HG02884 (cell line): Measurements from ENCODE around the gene ACBD3.

Source experiments
- ATAC-seq: cut with Tn5 transposase; IDR thresholded peaks from one replicate; pipeline ENCODE4 v1.9.1; 2021; ENCODE audit warnings: mild to moderate bottlenecking, moderate library complexity; ENCODE audit not compliant: unreplicated experiment

The ACBD3 gene

DNA sequence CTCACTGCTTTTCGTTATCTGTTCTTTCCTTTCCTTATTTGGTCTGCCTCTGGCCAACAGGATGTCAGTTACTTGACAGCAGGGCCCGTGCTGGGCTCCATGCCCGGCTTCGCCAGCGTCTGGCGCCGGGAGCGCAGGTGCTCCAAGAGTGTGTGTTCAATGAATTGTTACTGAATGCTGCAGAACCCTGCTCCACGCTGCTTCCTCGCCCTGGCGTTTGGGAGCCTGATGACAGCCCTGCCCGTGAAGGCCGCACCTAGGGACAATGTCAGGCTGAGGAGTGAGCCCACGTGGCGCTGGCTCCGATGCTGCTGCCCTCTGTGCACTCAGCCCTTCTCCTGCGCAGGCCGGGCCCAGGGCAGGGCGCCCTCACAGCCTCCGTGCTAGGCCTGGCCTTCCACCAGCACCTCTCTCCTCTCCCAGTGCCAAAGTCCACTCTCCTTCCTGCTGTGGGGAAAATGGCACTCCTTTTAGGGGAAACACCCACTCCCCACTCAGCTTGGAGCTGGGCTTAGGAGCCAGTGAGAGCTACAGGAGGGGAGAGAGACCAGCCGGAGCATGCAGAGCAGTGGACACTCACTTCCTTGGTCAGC is 51.4 kb downstream of the ACBD3 start:
- no peak for ATAC-seq

DNA sequence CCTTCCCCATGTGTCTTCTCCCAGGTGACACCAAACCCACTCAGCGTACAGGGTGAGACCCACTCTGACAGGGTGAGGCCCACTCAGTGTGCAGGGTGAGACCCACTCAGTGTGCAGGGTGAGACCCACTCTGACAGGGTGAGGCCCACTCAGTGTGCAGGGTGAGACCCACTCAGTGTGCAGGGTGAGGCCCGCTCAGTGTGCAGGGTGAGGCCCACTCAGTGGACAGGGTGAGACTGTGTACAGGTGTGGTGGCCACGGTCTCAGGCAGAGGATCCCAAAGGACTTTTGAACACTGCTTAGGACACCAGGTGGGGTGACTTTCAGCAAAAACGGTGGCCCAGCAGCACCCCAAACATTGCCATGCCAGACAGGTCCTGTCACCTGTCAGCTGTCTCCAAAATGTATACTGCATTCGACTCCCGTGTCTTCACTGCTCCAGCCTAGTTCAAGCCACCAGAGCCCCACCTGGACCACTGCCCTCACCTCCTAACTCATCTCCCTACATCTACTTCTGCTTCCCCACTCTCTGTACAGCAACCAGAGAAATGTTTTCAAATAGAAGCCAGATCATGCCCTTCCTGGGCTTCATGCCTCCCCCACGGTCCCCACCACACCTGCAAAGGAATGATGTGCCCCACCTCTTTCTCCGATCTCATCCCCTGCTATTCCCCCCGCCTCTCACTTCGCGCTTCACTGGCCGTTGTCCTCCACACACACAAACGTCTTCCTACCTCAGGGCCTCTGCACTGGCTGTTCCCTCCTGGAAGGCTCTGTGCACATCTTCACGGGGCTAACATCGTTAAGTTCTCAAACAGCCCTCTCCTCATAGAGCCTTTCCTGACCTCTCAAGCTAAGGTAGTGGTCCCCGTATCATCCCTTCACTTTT is 52.1 kb downstream of the ACBD3 start:
- ATAC-seq = no peak

DNA sequence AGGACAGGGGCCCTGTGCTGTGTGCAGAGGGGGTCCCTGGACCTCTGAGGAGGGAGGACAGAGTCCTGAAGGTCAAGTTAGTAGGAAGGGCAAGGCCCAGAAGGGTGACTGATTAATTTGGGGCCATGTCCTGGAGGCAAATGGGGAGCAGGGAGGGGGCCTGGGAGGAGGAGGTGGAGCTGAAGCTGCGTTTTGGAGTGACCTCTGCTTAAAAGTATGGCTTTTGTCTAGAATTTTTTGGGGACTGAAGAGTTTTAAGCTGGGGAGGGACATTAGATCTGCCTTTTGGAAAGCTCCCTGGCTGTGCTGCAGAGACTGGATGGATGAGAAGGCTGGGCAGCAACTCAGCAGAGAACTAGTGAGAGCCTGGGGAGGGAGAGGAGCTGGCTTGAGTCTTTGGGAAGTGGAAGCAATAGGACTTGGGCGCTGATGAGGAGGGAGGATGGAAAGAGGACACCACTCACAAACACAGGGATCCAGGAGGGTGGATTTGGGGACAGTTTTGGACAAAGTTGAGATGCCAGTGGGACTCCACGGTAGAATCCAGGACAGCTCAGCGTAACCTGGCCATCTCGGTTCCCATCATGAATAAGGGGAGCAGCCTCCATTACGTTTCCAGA is 52.9 kb downstream of the ACBD3 start:
- no peak for ATAC-seq

- no peak for ATAC-seq
Measured at GRCh38 chr1:226132728-226133503, 53.6 kb downstream of the ACBD3 start.

GRCh38 chr1:226131639-226132038 is 54.9 kb downstream of the ACBD3 start:
- no peak for ATAC-seq

- ATAC-seq = no peak
Measured at GRCh38 chr1:226129230-226129629, 57.3 kb downstream of the ACBD3 start.

- no peak for ATAC-seq
Measured at GRCh38 chr1:226128487-226129075, 58.0 kb downstream of the ACBD3 start.

DNA sequence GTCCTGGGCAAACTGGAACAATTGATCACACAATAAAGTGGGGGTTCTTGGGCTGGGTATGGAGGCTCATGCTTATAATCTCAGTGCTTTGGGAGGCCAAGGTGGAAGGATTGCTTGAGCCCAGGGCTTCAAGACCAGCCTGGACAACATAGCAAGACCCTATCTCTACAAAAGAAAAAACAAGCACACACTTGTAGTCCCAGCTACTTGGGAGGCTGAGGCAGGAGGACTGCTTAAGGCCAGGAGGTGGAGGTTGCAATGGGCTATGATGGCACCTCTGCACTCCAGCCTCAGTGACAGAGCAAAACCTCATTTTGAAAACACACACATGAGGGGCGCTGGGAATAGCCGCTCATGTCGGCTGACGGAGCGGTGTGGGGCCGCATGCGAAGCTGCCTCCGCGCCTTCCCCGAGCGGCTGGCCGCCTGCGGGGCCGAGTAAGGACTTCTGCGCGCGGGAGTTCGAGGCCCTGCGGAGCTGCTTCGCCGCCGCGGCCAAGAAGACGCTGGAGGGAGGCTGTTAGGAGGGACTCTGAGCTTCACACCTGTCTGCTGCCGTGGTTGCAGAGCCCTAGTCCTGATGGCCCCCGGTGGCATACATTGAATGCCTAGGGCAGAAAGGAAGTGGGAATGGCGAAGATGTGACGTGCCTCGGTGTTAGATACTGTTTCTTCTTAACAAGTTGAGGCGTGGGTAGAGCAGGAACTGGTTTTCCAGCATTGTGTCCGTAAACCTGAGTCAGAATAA is 59.5 kb downstream of the ACBD3 start:
- no peak for ATAC-seq

DNA sequence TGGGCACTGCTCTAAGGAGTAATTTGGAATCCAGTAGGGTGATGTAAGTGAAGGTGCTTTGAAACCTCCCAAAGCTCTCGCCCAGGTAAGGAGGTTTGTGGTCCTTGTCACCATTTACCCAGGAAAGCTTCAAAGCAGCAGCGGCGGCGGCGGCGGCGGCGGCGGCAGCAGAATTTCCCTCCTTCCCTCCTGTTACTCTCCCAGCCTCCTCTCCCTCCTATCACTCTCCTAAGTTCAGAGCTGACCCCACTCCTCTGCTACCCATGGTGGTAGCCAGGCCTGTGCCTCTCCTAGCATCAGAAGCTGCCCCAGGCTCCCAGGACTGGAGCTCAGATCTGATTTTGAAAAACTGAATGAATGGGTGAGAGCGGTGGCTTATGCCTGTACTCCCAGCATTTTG is 60.7 kb downstream of the ACBD3 start:
- ATAC-seq = no peak

DNA sequence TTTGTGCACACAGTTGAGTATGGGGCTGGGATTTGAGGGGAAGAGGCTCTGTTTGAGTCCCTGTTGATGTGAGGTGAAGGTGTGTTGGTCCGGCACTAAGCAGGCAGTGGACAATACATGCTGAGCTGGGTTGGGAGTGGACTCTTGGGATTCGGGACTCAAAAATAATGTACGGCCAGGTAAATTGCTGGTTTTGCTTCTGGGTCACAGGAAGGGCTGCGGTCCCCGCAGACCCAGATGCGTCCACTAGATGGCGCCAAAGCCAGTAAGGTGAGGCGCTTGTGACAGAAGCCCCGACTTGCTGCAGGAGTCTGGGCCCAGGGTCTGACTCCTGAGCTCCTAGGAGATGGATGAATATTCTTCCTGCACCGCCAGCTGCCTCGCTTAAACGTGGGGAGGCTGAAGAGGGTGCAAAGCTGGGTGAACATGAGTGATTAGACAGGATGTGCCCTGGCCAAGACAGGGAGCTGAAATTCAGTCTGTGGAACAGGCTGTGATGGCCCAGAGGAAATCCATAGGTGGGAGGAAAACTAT is 61.4 kb downstream of the ACBD3 start:
- ATAC-seq = no peak

GRCh38 chr1:226123591-226124471 is 62.7 kb downstream of the ACBD3 start:
- no peak for ATAC-seq

- no peak for ATAC-seq
Measured at GRCh38 chr1:226123212-226123560, 63.4 kb downstream of the ACBD3 start.

- peak; percentile 49 for ATAC-seq
Measured at GRCh38 chr1:226121587-226122400, 64.7 kb downstream of the ACBD3 start.

DNA sequence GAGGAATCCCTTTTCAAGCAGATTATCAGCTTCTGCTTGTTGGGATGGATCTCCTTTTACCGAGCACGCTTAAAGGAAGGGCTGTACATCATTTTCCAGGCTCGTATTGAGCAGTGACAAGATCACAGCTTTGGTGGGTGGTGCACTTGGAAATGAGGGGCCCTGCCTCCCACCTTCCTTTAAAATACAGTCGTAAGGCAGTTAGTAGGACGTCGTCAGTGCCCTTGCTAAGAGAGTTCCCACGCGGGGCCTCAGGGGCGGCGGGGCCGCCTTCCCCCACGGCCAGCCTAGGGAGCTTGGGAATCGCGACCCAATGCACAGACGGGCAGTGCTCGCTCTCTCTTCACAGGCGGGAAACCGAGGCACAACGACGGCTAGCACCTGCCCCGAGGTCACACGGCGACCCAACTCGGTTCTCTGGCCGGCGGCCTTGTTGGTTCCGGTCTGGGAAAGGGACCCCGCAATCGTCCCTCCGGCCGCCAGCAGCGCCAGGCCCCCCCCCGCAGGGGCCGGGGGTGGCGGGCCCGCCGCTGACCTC is 65.4 kb downstream of the ACBD3 start:
- ATAC-seq = no peak

DNA sequence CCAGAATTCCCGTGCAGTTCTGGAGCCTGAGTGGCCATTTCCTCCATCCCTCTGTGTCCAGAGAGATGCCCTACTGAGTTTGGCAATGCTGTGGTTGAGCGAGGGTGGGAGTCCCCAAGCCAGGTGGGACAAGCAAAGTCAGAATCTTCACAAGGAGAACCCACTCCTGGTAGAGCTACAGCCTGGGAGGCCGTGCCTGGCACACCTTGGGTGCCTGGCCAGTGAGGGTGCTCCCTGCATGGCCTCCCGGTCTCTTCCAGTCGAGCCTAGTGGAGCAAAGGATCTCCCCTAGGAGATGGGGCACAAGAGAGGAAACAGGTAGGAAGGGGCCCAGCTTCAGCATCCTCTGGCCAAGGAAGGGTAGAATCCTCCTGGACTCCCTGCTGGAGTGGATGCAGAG is 66.1 kb downstream of the ACBD3 start:
- ATAC-seq = no peak

DNA sequence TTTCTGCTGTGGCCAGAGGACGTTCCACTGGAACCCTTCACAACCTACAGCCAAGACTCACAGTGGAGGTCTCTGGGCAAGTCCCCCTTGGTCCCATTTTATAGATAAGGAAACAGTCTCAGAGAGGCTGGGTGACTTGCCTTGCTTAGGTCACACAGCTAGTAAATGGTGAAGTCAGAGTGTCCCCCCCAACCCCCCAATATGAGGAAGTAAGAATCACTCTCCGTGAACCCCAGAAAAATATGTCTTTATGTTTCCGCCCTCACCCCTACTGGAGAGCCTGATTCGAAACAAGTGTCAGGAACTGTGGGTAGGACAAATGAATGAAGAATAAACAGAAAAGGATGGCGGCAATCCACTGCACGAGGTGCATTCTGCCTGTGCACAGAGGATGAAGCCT is 67.4 kb downstream of the ACBD3 start:
- no peak for ATAC-seq

DNA sequence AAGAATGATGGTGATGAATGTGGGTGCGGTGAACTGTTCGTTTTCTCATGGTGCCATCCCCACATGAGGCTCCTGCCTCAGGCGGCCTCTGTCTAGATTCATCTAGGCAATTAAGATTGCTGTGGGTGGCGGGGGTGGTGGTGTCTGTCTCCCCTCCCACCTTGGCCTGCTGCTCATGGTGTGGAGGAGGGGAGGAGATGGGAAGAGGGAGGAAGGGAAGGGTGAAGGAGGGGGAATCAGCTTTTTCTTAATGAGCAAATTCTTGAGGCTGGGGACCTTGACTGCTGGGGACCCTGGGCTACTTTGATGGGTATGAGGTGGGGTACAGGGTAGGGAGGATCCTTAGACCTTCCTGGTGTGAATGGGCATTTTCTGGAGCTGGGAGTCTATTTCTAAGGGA is 68.2 kb downstream of the ACBD3 start:
- ATAC-seq = no peak

- no peak for ATAC-seq
Measured at GRCh38 chr1:226117330-226117729, 69.2 kb downstream of the ACBD3 start.
